KG1 (cell line): ENCODE measurements around the gene CLEC16A.
"Not testable (repeated sequence)": the region's sequence is repeated elsewhere in the genome, so short reads cannot be mapped to it uniquely, and the experiment has no call there.

Source experiments
- DNase-seq: peaks from one replicate; lab custom pipeline; 2025; lab: John Stamatoyannopoulos, UW

CLEC16A gene

GRCh38 chr16:10966129-10966528 is 21.8 kb downstream of the CLEC16A start:
- peak; percentile 13 for DNase-seq

- DNase-seq = not testable (repeated sequence)
Measured at GRCh38 chr16:10966559-10966958, 22.2 kb downstream of the CLEC16A start.

- DNase-seq = no peak
Measured at GRCh38 chr16:10967986-10968385, 23.6 kb downstream of the CLEC16A start.

- no peak for DNase-seq
Measured at GRCh38 chr16:10968498-10968897, 24.1 kb downstream of the CLEC16A start.

GRCh38 chr16:10969615-10970014 is 25.3 kb downstream of the CLEC16A start:
- DNase-seq = no peak

GRCh38 chr16:10970065-10970464 is 25.7 kb downstream of the CLEC16A start:
- no peak for DNase-seq

- DNase-seq = peak; percentile 44
Measured at GRCh38 chr16:10971560-10971961, 27.2 kb downstream of the CLEC16A start.

GRCh38 chr16:10972108-10972818 is 27.9 kb downstream of the CLEC16A start:
- no peak for DNase-seq

GRCh38 chr16:10972819-10973464 is 28.6 kb downstream of the CLEC16A start:
- DNase-seq = no peak

GRCh38 chr16:10976634-10977033 is 32.3 kb downstream of the CLEC16A start:
- DNase-seq = no peak

GRCh38 chr16:10978124-10978523 is 33.8 kb downstream of the CLEC16A start:
- DNase-seq = no peak

GRCh38 chr16:10978871-10979446 is 34.6 kb downstream of the CLEC16A start:
- no peak for DNase-seq

GRCh38 chr16:10979717-10980601 is 35.6 kb downstream of the CLEC16A start:
- DNase-seq = no peak

GRCh38 chr16:10980813-10981212 is 36.4 kb downstream of the CLEC16A start:
- DNase-seq = no peak

GRCh38 chr16:10981697-10982216 is 37.4 kb downstream of the CLEC16A start:
- DNase-seq = no peak

- no peak for DNase-seq
Measured at GRCh38 chr16:10982465-10983150, 38.2 kb downstream of the CLEC16A start.

- DNase-seq = no peak
Measured at GRCh38 chr16:10983159-10983558, 38.8 kb downstream of the CLEC16A start.

- DNase-seq = no peak
Measured at GRCh38 chr16:10984509-10984908, 40.1 kb downstream of the CLEC16A start.

GRCh38 chr16:10987361-10988163 is 43.2 kb downstream of the CLEC16A start:
- DNase-seq = no peak

GRCh38 chr16:10988164-10988803 is 43.9 kb downstream of the CLEC16A start:
- no peak for DNase-seq
